Loucy (cell line): ENCODE measurements around the gene ALDH4A1.
"Not testable (repeated sequence)": the region's sequence is repeated elsewhere in the genome, so short reads cannot be mapped to it uniquely, and the experiment has no call there.

ENCODE experiments used
- H2AFZ ChIP-seq: fragments of 200-600 bp; sonication (generic); 2 replicates; pipeline ENCODE4 v1.6.0; 2016; ENCODE audit warnings: antibody characterized with exemption, mild to moderate bottlenecking, low read length, moderate library complexity
- H3F3A ChIP-seq: fragments of 200-600 bp; 2 replicates; pipeline ENCODE4 v1.6.0; 2016; ENCODE audit warnings: antibody characterized with exemption, low read depth, mild to moderate bottlenecking
- H3K27me3 ChIP-seq: fragments of 200-600 bp; sonication (generic); 2 replicates; pipeline ENCODE4 v1.6.1; 2014; ENCODE audit warnings: low read length, mild to moderate bottlenecking; ENCODE audit not compliant: insufficient read depth, poor library complexity, severe bottlenecking
- H3K36me3 ChIP-seq: fragments of 200-600 bp; sonication (generic); 2 replicates; pipeline ENCODE4 v1.6.1; 2016; ENCODE audit warnings: low read length; ENCODE audit not compliant: insufficient read depth
- H3K4me1 ChIP-seq: fragments of 200-600 bp; sonication (generic); 2 replicates; pipeline ENCODE4 v1.5.1; 2014; ENCODE audit warnings: low read length, mild to moderate bottlenecking; ENCODE audit not compliant: insufficient read depth, poor library complexity, severe bottlenecking
- H3K4me2 ChIP-seq: fragments of 200-600 bp; sonication (generic); 2 replicates; pipeline ENCODE4 v1.6.0; 2014; ENCODE audit warnings: antibody characterized with exemption, low read length, low read depth, mild to moderate bottlenecking; ENCODE audit not compliant: poor library complexity, severe bottlenecking
- H3K4me3 ChIP-seq: fragments of 200-600 bp; sonication (generic); 2 replicates; pipeline ENCODE4 v1.5.1; 2014; ENCODE audit warnings: low read length, mild to moderate bottlenecking, mixed read lengths; ENCODE audit not compliant: poor library complexity, severe bottlenecking
- H3K79me2 ChIP-seq: fragments of 200-600 bp; sonication (generic); 2 replicates; pipeline ENCODE4 v1.6.1; 2014; ENCODE audit warnings: low read length; ENCODE audit not compliant: insufficient read depth
- H3K9ac ChIP-seq: fragments of 200-600 bp; sonication (generic); 2 replicates; pipeline ENCODE4 v1.6.0; 2014; ENCODE audit warnings: mild to moderate bottlenecking, low read depth, low read length, moderate library complexity; ENCODE audit not compliant: poor library complexity, severe bottlenecking
- H3K9me2 ChIP-seq: fragments of 200-600 bp; sonication (generic); replicated peaks from 2 replicates; pipeline ENCODE4 v1.6.1; 2016; ENCODE audit warnings: low read depth, low read length, mixed read lengths
- H3K9me3 ChIP-seq: fragments of 200-600 bp; sonication (generic); 2 replicates; pipeline ENCODE4 v1.6.1; 2014; ENCODE audit warnings: mild to moderate bottlenecking, antibody characterized with exemption, low read length, low read depth; ENCODE audit not compliant: insufficient read depth
- H4K20me1 ChIP-seq: fragments of 200-600 bp; sonication (generic); 2 replicates; pipeline ENCODE4 v1.6.0; 2014; ENCODE audit warnings: antibody characterized with exemption, low read length, mild to moderate bottlenecking; ENCODE audit not compliant: insufficient read depth, poor library complexity, severe bottlenecking
- EZH2phosphoT487 ChIP-seq: fragments of 200-600 bp; IDR thresholded peaks from 2 replicates; pipeline ENCODE4 v1.6.1; 2018; ENCODE audit warnings: antibody characterized with exemption, mild to moderate bottlenecking, moderate library complexity, borderline replicate concordance
- TF ChIP-seq, protein P1 (sequence below): fragments of 200-600 bp; sonication (generic); conservative IDR thresholded peaks from 2 replicates; pipeline ENCODE4 v1.5.1; 2014; ENCODE audit warnings: mild to moderate bottlenecking, antibody characterized with exemption, low read length

Gene ALDH4A1

GRCh38 chr1:18840145-18840544, 62.2 kb downstream of the ALDH4A1 start:
- Histone ChIP-seq H3K79me2 (no peaks in the 10 kb centered on the region), H3K9me2 (no peaks in the 10 kb centered on the region), H3F3A (no peaks in the 10 kb centered on the region), H3K27me3 (no peaks in the 10 kb centered on the region), H4K20me1 (no peaks in the 10 kb centered on the region), H3K9ac (no peak overlapping the region), H2AFZ (no peak overlapping the region), H3K36me3 (no peaks in the 10 kb centered on the region), H3K9me3 (no peaks in the 10 kb centered on the region), H3K4me1 (no peaks in the 10 kb centered on the region), H3K4me3 (no peak overlapping the region), H3K4me2 (no peak overlapping the region)
- TF ChIP-seq, protein P1, sequence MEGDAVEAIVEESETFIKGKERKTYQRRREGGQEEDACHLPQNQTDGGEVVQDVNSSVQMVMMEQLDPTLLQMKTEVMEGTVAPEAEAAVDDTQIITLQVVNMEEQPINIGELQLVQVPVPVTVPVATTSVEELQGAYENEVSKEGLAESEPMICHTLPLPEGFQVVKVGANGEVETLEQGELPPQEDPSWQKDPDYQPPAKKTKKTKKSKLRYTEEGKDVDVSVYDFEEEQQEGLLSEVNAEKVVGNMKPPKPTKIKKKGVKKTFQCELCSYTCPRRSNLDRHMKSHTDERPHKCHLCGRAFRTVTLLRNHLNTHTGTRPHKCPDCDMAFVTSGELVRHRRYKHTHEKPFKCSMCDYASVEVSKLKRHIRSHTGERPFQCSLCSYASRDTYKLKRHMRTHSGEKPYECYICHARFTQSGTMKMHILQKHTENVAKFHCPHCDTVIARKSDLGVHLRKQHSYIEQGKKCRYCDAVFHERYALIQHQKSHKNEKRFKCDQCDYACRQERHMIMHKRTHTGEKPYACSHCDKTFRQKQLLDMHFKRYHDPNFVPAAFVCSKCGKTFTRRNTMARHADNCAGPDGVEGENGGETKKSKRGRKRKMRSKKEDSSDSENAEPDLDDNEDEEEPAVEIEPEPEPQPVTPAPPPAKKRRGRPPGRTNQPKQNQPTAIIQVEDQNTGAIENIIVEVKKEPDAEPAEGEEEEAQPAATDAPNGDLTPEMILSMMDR = no peak
- no peak for TF ChIP-seq EZH2phosphoT487

GRCh38 chr1:18836654-18837053, 65.7 kb downstream of the ALDH4A1 start:
- H3K9ac ChIP-seq = no peak overlapping the region
- no peaks in the 10 kb centered on the region for H3F3A ChIP-seq
- no peak overlapping the region for H2AFZ ChIP-seq
- no peaks in the 10 kb centered on the region for H3K27me3 ChIP-seq
- no peak overlapping the region for H3K4me2 ChIP-seq
- no peaks in the 10 kb centered on the region for H3K9me3 ChIP-seq
- H3K79me2 ChIP-seq = no peaks in the 10 kb centered on the region
- no peak overlapping the region for H3K4me3 ChIP-seq
- H3K9me2 ChIP-seq = no peaks in the 10 kb centered on the region
- no peaks in the 10 kb centered on the region for H4K20me1 ChIP-seq
- no peak for TF ChIP-seq EZH2phosphoT487
- TF ChIP-seq, protein P1 = no peak
- no peaks in the 10 kb centered on the region for H3K4me1 ChIP-seq
- H3K36me3 ChIP-seq = no peaks in the 10 kb centered on the region

- not testable (repeated sequence) for H3K27me3 ChIP-seq, H3F3A ChIP-seq, H4K20me1 ChIP-seq, H3K36me3 ChIP-seq, H2AFZ ChIP-seq, H3K9me2 ChIP-seq, H3K9me3 ChIP-seq, H3K4me3 ChIP-seq, H3K4me2 ChIP-seq, H3K4me1 ChIP-seq, H3K9ac ChIP-seq, H3K79me2 ChIP-seq
Measured at GRCh38 chr1:18832319-18832718, 70.0 kb downstream of the ALDH4A1 start.

- Histone ChIP-seq H4K20me1 (no peaks in the 10 kb centered on the region), H3K36me3 (no peaks in the 10 kb centered on the region), H3K9me3 (no peaks in the 10 kb centered on the region; the same call in 1 of the 2 replicates), H3K79me2 (no peaks in the 10 kb centered on the region), H3K9me2 (no peaks in the 10 kb centered on the region), H3K4me3 (no peak overlapping the region), H3F3A (no peaks in the 10 kb centered on the region), H2AFZ (no peak overlapping the region), H3K4me1 (no peaks in the 10 kb centered on the region), H3K4me2 (no peak overlapping the region), H3K27me3 (no peaks in the 10 kb centered on the region), H3K9ac (no peak overlapping the region)
- TF ChIP-seq, protein P1 = no peak
- TF ChIP-seq EZH2phosphoT487 = no peak
Measured at GRCh38 chr1:18831656-18832055, 70.7 kb downstream of the ALDH4A1 start.
